Hematopoietic multipotent progenitor cell (in vitro differentiated cells): ENCODE data around the gene SLC24A4. TPM values are rescaled to one million over a fixed set of nuclear protein-coding genes. Genes with fewer than 3 reads are reported as not detected.

Experiments used
- DNase-seq, 3 donors: peaks; one replicate each; pipeline ENCODE4 v3.0.0-alpha.2; 2011 to 2015; ENCODE audit warnings: low read depth in 2 of 3, low spot score in 2 of 3
- total RNA-seq: library from RNA; depleted of rRNA; stranded (reverse); fragments of >200 nt; gene quantifications from one replicate; pipeline ENCODE4 v1.2.3, GENCODE V29; 2012

Gene SLC24A4
- 0.54 TPM for total RNA-seq

GRCh38 chr14:92323011-92323915 is at the start of gene SLC24A4:
TSS of gene SLC24A4 (plus strand) at chr14:92323165. CDS start at chr14:92323831, 666 bp downstream.
- peak in 2 of 3 donors; percentile 9 to 17 for DNase-seq

- peak in 2 of 3 donors; percentile 12 to 51 for DNase-seq
These were observed 49.8 kb upstream of the SLC24A4 start for GRCh38 chr14:92273166-92273565.

GRCh38 chr14:92274055-92274454 is 48.9 kb upstream of the SLC24A4 start:
- no peak for DNase-seq

- no peak for DNase-seq
These were observed 46.9 kb upstream of the SLC24A4 start for GRCh38 chr14:92276074-92276473.

- DNase-seq, result no peak
These were observed 45.9 kb upstream of the SLC24A4 start for GRCh38 chr14:92277031-92277430.

GRCh38 chr14:92280554-92281262 is 42.3 kb upstream of the SLC24A4 start:
- DNase-seq, result no peak

- DNase-seq, result no peak
These were observed 40.3 kb upstream of the SLC24A4 start for GRCh38 chr14:92282669-92283068.

- DNase-seq, result no peak
These were observed 37.7 kb upstream of the SLC24A4 start for GRCh38 chr14:92285311-92285710.

GRCh38 chr14:92287987-92288386 is 35.0 kb upstream of the SLC24A4 start:
- no peak for DNase-seq

GRCh38 chr14:92288994-92289660 is 33.8 kb upstream of the SLC24A4 start:
- no peak for DNase-seq

GRCh38 chr14:92292673-92293072 is 30.3 kb upstream of the SLC24A4 start:
- no peak for DNase-seq

GRCh38 chr14:92294506-92294905 is 28.5 kb upstream of the SLC24A4 start:
- DNase-seq, result no peak

GRCh38 chr14:92297818-92298595 is 25.0 kb upstream of the SLC24A4 start:
- DNase-seq, result no peak

- DNase-seq, result no peak
These were observed 20.5 kb upstream of the SLC24A4 start for GRCh38 chr14:92302481-92302880.

GRCh38 chr14:92308716-92309115 is 14.2 kb upstream of the SLC24A4 start:
- DNase-seq, result no peak

- DNase-seq, result no peak
These were observed 12.9 kb upstream of the SLC24A4 start for GRCh38 chr14:92309968-92310530.

GRCh38 chr14:92310776-92311375 is 12.1 kb upstream of the SLC24A4 start:
- DNase-seq, result no peak

GRCh38 chr14:92314182-92314581 is 8.8 kb upstream of the SLC24A4 start:
- DNase-seq, result no peak

GRCh38 chr14:92315050-92315805 is 7.7 kb upstream of the SLC24A4 start:
- DNase-seq, result no peak
